Glutamatergic neuron (in vitro differentiated cells): ENCODE measurements around the gene SNHG17. TPM values are rescaled to one million over a fixed set of nuclear protein-coding genes. Genes with fewer than 3 reads are reported as not detected.
"Not testable (repeated sequence)": the region's sequence is repeated elsewhere in the genome, so short reads cannot be mapped to it uniquely, and the experiment has no call there.

Experiments used
- DNase-seq: peaks from one replicate; pipeline ENCODE4 v3.0.0; 2022
- H3K27ac Mint-ChIP-seq: one replicate; pipeline ENCODE4 v1.8.0; 2020; ENCODE audit warnings: mild to moderate bottlenecking, mixed read lengths, inconsistent platforms; ENCODE audit not compliant: unreplicated experiment
- H3K27me3 Mint-ChIP-seq: one replicate; pipeline ENCODE4 v1.8.0; 2020; ENCODE audit warnings: mild to moderate bottlenecking, moderate library complexity, mixed read lengths, inconsistent platforms; ENCODE audit not compliant: unreplicated experiment
- H3K36me3 Mint-ChIP-seq: one replicate; pipeline ENCODE4 v1.8.0; 2020; ENCODE audit warnings: mild to moderate bottlenecking, mixed read lengths, inconsistent platforms; ENCODE audit not compliant: unreplicated experiment
- H3K4me1 Mint-ChIP-seq: one replicate; pipeline ENCODE4 v1.8.0; 2020; ENCODE audit warnings: mild to moderate bottlenecking, low read depth, mixed read lengths, inconsistent platforms; ENCODE audit not compliant: unreplicated experiment
- H3K4me3 Mint-ChIP-seq: one replicate; pipeline ENCODE4 v1.8.0; 2020; ENCODE audit warnings: mild to moderate bottlenecking, mixed read lengths, inconsistent platforms; ENCODE audit not compliant: unreplicated experiment
- H3K9me3 Mint-ChIP-seq: one replicate; pipeline ENCODE4 v1.8.0; 2020; ENCODE audit warnings: mild to moderate bottlenecking, moderate library complexity, mixed read lengths, inconsistent platforms; ENCODE audit not compliant: unreplicated experiment
- total RNA-seq: library from RNA; stranded (reverse); fragmentation: NEBNext Ultra II Directional; extraction: Animal tissue kit (Norgen Biotek cat#: 25700); gene quantifications from one replicate; pipeline ENCODE4 v1.2.1, GENCODE V29; 2021; ENCODE audit not compliant: unreplicated experiment
- TF ChIP-seq, protein P1 (sequence below): fragments of 200-600 bp; sonication (generic); IDR thresholded peaks from one replicate; pipeline ENCODE4 v1.5.0; 2021; ENCODE audit not compliant: partially characterized antibody, unreplicated experiment

Gene SNHG17
- total RNA-seq, 1 donor from 2014 or later = 33.0 TPM

DNA sequence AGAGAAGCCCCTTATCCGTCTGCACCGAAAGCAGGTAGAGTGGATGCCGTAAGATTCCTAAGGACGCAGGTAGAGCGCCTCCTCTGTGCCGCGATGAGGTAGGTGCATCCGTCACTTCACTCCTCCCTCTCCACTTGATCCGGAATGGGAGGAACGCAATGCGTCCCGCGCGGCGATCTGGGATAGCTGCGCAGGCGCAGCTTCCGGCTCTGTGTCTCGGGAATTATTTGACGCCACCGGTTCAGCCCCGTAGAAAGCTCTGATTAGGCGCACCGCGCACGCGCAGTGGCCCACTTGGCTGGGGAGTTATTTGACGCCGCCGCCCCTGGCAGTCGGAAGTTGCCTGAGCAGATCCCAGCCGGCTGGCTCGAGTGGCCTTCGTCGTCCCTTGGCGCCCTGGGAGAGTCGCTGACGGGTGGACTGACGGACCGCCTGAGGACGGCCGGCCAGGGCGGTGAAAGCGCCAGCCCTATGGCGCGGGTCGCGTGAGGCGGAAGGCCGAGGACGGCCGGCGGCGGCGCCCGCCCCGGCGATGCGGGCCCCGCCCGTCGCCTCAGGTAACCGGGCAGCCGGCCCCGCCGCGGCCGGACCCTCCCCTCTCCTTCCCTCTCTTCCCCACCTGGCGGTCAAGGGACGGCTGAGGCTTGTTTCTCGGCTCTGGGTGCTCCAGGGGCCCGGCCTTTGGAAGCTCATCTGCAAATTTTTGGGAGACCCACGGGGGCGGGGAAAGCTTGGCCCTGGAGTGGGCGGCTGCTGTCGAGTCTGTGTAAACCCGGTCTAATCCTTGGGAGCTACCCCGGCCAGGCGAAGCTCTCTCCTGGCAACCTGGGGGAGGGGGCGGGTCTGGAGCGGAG, 37.6 kb upstream of the SNHG17 start, which contains the start of gene RALGAPB:
Gene RALGAPB, plus strand, starts transcription at position 331 of the 854 bp plus-strand sequence. CDS start 15,590 bp downstream, outside the sequence.
- TF ChIP-seq, protein P1, sequence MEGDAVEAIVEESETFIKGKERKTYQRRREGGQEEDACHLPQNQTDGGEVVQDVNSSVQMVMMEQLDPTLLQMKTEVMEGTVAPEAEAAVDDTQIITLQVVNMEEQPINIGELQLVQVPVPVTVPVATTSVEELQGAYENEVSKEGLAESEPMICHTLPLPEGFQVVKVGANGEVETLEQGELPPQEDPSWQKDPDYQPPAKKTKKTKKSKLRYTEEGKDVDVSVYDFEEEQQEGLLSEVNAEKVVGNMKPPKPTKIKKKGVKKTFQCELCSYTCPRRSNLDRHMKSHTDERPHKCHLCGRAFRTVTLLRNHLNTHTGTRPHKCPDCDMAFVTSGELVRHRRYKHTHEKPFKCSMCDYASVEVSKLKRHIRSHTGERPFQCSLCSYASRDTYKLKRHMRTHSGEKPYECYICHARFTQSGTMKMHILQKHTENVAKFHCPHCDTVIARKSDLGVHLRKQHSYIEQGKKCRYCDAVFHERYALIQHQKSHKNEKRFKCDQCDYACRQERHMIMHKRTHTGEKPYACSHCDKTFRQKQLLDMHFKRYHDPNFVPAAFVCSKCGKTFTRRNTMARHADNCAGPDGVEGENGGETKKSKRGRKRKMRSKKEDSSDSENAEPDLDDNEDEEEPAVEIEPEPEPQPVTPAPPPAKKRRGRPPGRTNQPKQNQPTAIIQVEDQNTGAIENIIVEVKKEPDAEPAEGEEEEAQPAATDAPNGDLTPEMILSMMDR = peak; percentile 13
- Mint-ChIP-seq H3K27ac (peak within 1 kb of the TSS; percentile 64), H3K27me3 (peaks cover 4% of the 10 kb centered on the region), H3K36me3 (no peaks in the 10 kb centered on the region), H3K4me3 (peak within 1 kb of the TSS; percentile 91), H3K9me3 (peaks cover 12% of the 10 kb centered on the region), H3K4me1 (peaks cover 10% of the 10 kb centered on the region)
- peak; percentile 99 for DNase-seq

DNA sequence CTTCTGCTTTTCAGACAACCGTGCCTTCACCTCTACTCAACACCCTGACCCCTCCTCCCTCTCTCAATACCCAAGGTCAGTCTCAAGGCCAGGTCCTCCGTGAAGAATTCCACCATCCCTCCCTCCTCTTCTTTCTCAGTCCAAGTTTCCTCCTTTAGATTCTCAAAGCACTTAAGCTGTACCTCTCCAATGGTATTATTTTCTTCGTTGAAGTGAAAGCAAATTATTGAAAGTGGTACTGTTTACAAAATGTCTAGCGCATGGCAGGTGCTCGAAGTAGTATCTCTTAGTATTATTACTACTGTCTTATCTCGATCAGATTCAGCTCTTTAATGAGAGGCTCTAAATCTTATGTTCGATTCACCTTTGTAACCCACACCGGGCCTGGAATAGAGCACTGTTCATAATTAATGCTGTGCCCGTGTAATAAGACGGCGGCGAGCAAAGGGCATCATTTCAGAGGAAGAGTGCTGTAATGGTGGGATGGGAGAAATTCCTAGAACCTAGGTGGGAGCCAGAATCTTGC, 36.9 kb upstream of the SNHG17 start:
- Mint-ChIP-seq H3K27ac (peak overlapping the region; percentile 64), H3K36me3 (no peaks in the 10 kb centered on the region), H3K9me3 (peaks cover 12% of the 10 kb centered on the region), H3K4me3 (peak overlapping the region; percentile 91), H3K4me1 (peaks cover 10% of the 10 kb centered on the region), H3K27me3 (peaks cover 4% of the 10 kb centered on the region)
- TF ChIP-seq, protein P1 = no peak
- DNase-seq = no peak

DNA sequence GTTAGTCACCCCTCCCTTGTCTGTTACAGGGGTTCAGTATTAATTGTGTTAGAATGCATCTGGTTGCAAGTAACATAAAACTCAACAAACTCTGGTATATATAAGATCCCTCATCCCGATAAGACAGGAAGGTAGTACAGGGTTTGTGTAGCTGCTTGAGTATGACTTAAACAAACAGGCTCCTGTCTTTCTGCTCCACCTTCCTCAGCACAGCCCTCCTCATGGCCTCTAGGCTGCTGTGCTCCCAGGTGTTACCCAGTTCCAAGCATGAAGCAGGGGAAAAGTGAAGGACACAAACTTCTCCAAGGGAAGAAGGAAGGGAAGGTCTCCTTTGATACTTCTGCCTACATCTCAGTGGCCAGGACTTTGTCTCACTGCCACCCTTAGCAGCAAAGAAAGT, 36.1 kb upstream of the SNHG17 start:
- no peaks in the 10 kb centered on the region for H3K36me3 Mint-ChIP-seq
- peaks cover 12% of the 10 kb centered on the region for H3K9me3 Mint-ChIP-seq
- peak overlapping the region; percentile 25 for H3K4me3 Mint-ChIP-seq
- peaks cover 10% of the 10 kb centered on the region for H3K4me1 Mint-ChIP-seq
- H3K27me3 Mint-ChIP-seq = peaks cover 4% of the 10 kb centered on the region
- H3K27ac Mint-ChIP-seq = no peak overlapping the region
- TF ChIP-seq, protein P1 = no peak
- DNase-seq = no peak

DNA sequence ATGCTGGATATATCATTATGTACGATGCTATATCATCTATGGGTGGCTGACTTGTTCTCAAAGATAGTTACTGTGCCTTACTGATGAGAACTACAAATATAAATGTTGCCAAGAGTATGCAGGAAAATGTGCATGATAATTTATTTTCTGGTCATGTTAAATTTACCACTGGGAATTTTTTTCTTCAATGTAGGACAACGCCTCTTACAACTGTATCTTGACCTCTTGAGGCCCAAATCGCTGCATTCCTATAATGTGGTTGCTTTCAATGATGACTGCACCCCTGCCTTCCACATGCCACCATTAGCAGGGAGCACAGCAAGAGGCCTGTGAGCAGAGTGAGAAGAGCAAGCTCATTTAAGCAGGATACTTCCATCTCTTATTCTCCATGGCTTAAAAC, 31.9 kb upstream of the SNHG17 start:
- Mint-ChIP-seq H3K27me3 (peaks cover 4% of the 10 kb centered on the region), H3K27ac (no peak overlapping the region), H3K36me3 (no peaks in the 10 kb centered on the region), H3K4me1 (peaks cover 2% of the 10 kb centered on the region), H3K9me3 (peaks cover 9% of the 10 kb centered on the region), H3K4me3 (no peak overlapping the region)
- DNase-seq = no peak
- TF ChIP-seq, protein P1 = no peak

DNA sequence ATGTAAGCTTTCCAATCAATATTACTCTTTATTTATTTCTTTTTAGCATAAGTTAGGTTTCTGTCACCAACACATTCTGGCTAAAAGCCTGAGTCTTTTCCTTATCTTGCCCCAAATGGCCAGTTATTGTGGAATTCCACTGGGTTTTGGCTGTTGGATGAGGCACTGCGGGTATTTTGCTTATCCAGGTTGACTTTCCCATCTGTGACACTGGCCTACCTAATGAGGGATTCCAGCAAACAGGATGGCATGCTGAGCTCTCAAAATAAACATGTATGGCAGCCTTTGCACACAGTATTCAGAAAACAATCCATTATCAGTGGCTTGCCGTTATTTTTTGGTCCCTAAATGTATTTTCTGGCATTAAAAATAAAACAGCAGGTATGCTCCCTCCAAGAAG, 31.0 kb upstream of the SNHG17 start:
- peaks cover 4% of the 10 kb centered on the region for H3K27me3 Mint-ChIP-seq
- H3K4me1 Mint-ChIP-seq = no peaks in the 10 kb centered on the region
- peaks cover 7% of the 10 kb centered on the region for H3K9me3 Mint-ChIP-seq
- H3K27ac Mint-ChIP-seq = no peak overlapping the region
- TF ChIP-seq, protein P1 = no peak
- no peak overlapping the region for H3K4me3 Mint-ChIP-seq
- no peaks in the 10 kb centered on the region for H3K36me3 Mint-ChIP-seq
- DNase-seq = no peak

DNA sequence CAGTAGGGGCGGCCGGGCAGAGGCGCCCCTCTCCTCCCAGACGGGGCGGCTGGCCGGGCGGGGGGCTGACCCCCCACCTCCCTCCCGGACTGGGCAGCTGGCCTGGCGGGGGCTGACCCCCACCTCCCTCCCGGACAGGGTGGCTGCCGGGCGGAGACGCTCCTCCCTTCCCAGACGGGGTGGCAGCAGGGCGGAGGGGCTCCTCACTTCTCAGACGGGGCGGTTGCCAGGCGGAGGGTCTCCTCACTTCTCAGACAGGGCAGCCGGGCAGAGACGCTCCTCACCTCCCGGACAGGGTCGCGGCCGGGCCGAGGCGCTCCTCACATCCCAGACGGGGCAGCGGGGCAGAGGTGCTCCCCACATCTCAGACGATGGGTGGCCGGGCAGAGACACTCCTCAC, 26.4 kb upstream of the SNHG17 start:
- H3K4me3 Mint-ChIP-seq, H3K4me1 Mint-ChIP-seq, DNase-seq, H3K27ac Mint-ChIP-seq, H3K36me3 Mint-ChIP-seq, H3K27me3 Mint-ChIP-seq, H3K9me3 Mint-ChIP-seq: not testable (repeated sequence)

DNA sequence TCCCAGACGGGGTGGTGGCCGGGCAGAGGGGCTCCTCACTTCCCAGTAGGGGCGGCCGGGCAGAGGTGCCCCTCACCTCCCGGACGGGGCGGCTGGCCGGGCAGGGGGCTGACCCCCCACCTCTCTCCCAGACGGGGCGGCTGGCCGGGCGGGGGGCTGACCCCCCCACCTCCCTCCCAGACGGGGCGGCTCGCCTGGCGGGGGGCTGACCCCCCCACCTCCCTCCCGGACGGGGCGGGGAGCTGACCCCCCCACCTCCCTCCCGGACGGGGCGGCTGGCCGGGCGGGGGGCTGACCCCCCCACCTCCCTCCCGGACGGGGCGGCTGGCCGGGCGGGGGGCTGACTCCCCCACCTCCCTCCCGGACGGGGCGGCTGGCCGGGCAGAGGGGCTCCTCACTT, 26.0 kb upstream of the SNHG17 start:
- DNase-seq, H3K4me3 Mint-ChIP-seq, H3K36me3 Mint-ChIP-seq: not testable (repeated sequence)

More for the DNA sequence above, 26.0 kb upstream of the SNHG17 start:
- not testable (repeated sequence) for H3K27me3 Mint-ChIP-seq, H3K4me1 Mint-ChIP-seq, H3K9me3 Mint-ChIP-seq, H3K27ac Mint-ChIP-seq
